CD14-positive monocyte (primary cell): Measurements from ENCODE around the gene SULT1B1. TPM values are rescaled to one million over a fixed set of nuclear protein-coding genes. Genes with fewer than 3 reads are reported as not detected.

Source experiments
- DNase-seq, 3 donors: peaks; one replicate each; pipeline ENCODE4 v3.0.0-alpha.2; 2011 to 2022
- H2AFZ ChIP-seq: 2 replicates; pipeline ENCODE4 v1.6.0; 2012; ENCODE audit warnings: mild to moderate bottlenecking, low read depth, low read length, inconsistent platforms; ENCODE audit not compliant: insufficient read depth, poor library complexity, severe bottlenecking
- H3K27ac ChIP-seq, 2 donors: 1 replicate in 1 of 2; 2 replicates in 1 of 2; pipeline ENCODE4 v1.5.1; 2012 to 2013; ENCODE audit warnings: low read length in 2 of 2, control low read depth in 1 of 2, inconsistent platforms in 1 of 2, low read depth in 1 of 2, mild to moderate bottlenecking in 1 of 2
- H3K27me3 ChIP-seq, 2 donors: one replicate each; pipeline versions ENCODE4 v1.6.0 to v1.6.1; 2011 to 2013; ENCODE audit warnings: low read length in 2 of 2; ENCODE audit not compliant: control insufficient read depth in 2 of 2, insufficient read depth in 2 of 2
- H3K36me3 ChIP-seq, 2 donors: replicated peaks in 1 of 2; 1 replicate in 1 of 2; 2 replicates in 1 of 2; pipeline versions ENCODE4 v1.5.1 to v1.6.1; 2012 to 2013; ENCODE audit warnings: low read length in 2 of 2, control low read depth in 1 of 2, inconsistent platforms in 1 of 2, mild to moderate bottlenecking in 1 of 2; ENCODE audit not compliant: insufficient read depth in 2 of 2, control insufficient read depth in 1 of 2
- H3K4me1 ChIP-seq, 2 donors: 1 replicate in 1 of 2; 2 replicates in 1 of 2; pipeline versions ENCODE4 v1.5.1 to v1.6.1; 2012 to 2013; ENCODE audit warnings: low read length in 2 of 2, control low read depth in 1 of 2, inconsistent platforms in 1 of 2, mild to moderate bottlenecking in 1 of 2, moderate library complexity in 1 of 2; ENCODE audit not compliant: insufficient read depth in 2 of 2, control insufficient read depth in 1 of 2
- H3K4me2 ChIP-seq: replicated peaks from 2 replicates; pipeline ENCODE3; 2012; ENCODE audit warnings: low read length, moderate library complexity, mild to moderate bottlenecking; ENCODE audit not compliant: poor library complexity, severe bottlenecking; ENCODE audit errors: extremely low read depth
- H3K4me3 ChIP-seq, 3 experiments: fragments of 200-600 bp in 1 of 3; sonication (generic) in 1 of 3; replicated peaks in 1 of 3; 1 replicate in 2 of 3; 2 replicates in 1 of 3; pipeline ENCODE4 v1.5.1; 2011 to 2013; ENCODE audit warnings: low read length in 3 of 3, mild to moderate bottlenecking in 3 of 3, control low read depth in 2 of 3, low read depth in 2 of 3, inconsistent platforms in 1 of 3, moderate library complexity in 1 of 3
- H3K79me2 ChIP-seq: 2 replicates; pipeline ENCODE4 v1.6.0; 2012; ENCODE audit warnings: mild to moderate bottlenecking, control low read depth, inconsistent platforms, low read length, moderate library complexity; ENCODE audit not compliant: insufficient read depth
- H3K9ac ChIP-seq: 2 replicates; pipeline ENCODE4 v1.6.0; 2017; ENCODE audit warnings: low read length, mild to moderate bottlenecking; ENCODE audit not compliant: insufficient read depth, poor library complexity, severe bottlenecking
- H3K9me3 ChIP-seq, 2 donors: replicated peaks in 1 of 2; 1 replicate in 1 of 2; 2 replicates in 1 of 2; pipeline versions ENCODE4 v1.5.1 to v1.6.1; 2012 to 2013; ENCODE audit warnings: low read length in 2 of 2, control low read depth in 1 of 2; ENCODE audit not compliant: control insufficient read depth in 1 of 2, insufficient read depth in 1 of 2
- H4K20me1 ChIP-seq: 2 replicates; pipeline ENCODE4 v1.6.0; 2012; ENCODE audit warnings: mild to moderate bottlenecking, low read length, control low read depth, moderate library complexity; ENCODE audit not compliant: insufficient read depth
- H3K27ac Mint-ChIP-seq, 7 donors: one replicate each; pipeline ENCODE4 v1.8.0; 2020; ENCODE audit warnings: mild to moderate bottlenecking in 7 of 7, mixed read lengths in 7 of 7, moderate library complexity in 6 of 7, inconsistent platforms in 2 of 7
- H3K27me3 Mint-ChIP-seq, 3 donors: one replicate each; pipeline ENCODE4 v1.8.0; 2021 to 2022; ENCODE audit warnings: low read depth in 3 of 3, mild to moderate bottlenecking in 3 of 3, mixed read lengths in 3 of 3, moderate library complexity in 3 of 3, inconsistent platforms in 1 of 3
- H3K36me3 Mint-ChIP-seq, 2 donors: one replicate each; pipeline ENCODE4 v1.8.0; 2020; ENCODE audit warnings: mixed read lengths in 2 of 2, inconsistent platforms in 1 of 2, mild to moderate bottlenecking in 1 of 2
- H3K4me1 Mint-ChIP-seq: one replicate; pipeline ENCODE4 v1.8.0; 2020; ENCODE audit warnings: mild to moderate bottlenecking, mixed read lengths
- H3K4me3 Mint-ChIP-seq, 2 donors: one replicate each; pipeline ENCODE4 v1.8.0; 2020; ENCODE audit warnings: mild to moderate bottlenecking in 2 of 2, mixed read lengths in 2 of 2, moderate library complexity in 1 of 2
- H3K9me3 Mint-ChIP-seq, 7 donors: one replicate each; pipeline ENCODE4 v1.8.0; 2020 to 2022; ENCODE audit warnings: mixed read lengths in 7 of 7, mild to moderate bottlenecking in 6 of 7, moderate library complexity in 6 of 7, inconsistent platforms in 2 of 7
- CTCF ChIP-seq: fragments of 200-600 bp; IDR thresholded peaks from one replicate; pipeline ENCODE4 v1.8.0; 2022; ENCODE audit warnings: antibody characterized with exemption, mild to moderate bottlenecking
- WGBS: methylation state at CpG from one replicate; pipeline ENCODE4 v1.1.5; 2013; ENCODE audit warnings: missing lambda C conversion rate; ENCODE audit not compliant: insufficient coverage; 5-methylcytosine and 5-hydroxymethylcytosine counted together
- intact Hi-C, 2 donors: fragments of 100-400 bp; cut with micrococcal nuclease; formaldehyde crosslinking; loops; one replicate each; pipeline versions ENCODE4 v1.15.0 to v1.15.1; 2023
- polyA plus RNA-seq, 3 donors: library from polyadenylated mRNA; depleted of rRNA in 1 of 3; unstranded in 2 of 3; stranded (reverse) in 1 of 3; fragments of 300-500 nt in 2 of 3; fragments of >200 nt in 1 of 3; fragmentation: Illumina TruSeq in 2 of 3; gene quantifications; 1 replicate in 2 of 3; 2 replicates in 1 of 3; pipeline ENCODE4 v1.2.3, GENCODE V29; 2012 to 2021

Gene SULT1B1
- polyA plus RNA-seq, 3 donors = 3.4 to 15.6 (median 11.2) TPM

- Histone ChIP-seq H3K27me3 (no peaks in the 10 kb centered on the region), H4K20me1 (no peaks in the 10 kb centered on the region), H3K36me3 (no peaks in the 10 kb centered on the region), H3K4me1 (no peaks in the 10 kb centered on the region), H2AFZ (no peak overlapping the region), H3K9ac (no peak overlapping the region), H3K4me2 (no peak overlapping the region), H3K27ac (no peak overlapping the region), H3K79me2 (no peaks in the 10 kb centered on the region), H3K9me3 (peaks cover 0 to 5% of the 10 kb centered on the region in 2 donors), H3K4me3 (no peak overlapping the region)
- Mint-ChIP-seq H3K27ac (no peak overlapping the region), H3K4me3 (no peak overlapping the region), H3K27me3 (peaks cover 0 to 3% (median 1%) of the 10 kb centered on the region in 3 donors), H3K4me1 (no peaks in the 10 kb centered on the region), H3K36me3 (no peaks in the 10 kb centered on the region), H3K9me3 (peaks cover 0 to 7% (median 4%) of the 10 kb centered on the region in 7 donors)
- 71% methylated on average over 3 of the region's 3 CpGs for WGBS
- TF ChIP-seq CTCF = no peak
- DNase-seq = no peak
- intact Hi-C loops = no loop called here
Observed at GRCh38 chr4:69799337-69799736, 38.9 kb upstream of the SULT1B1 start.

- Histone ChIP-seq H3K9me3 (no peaks in the 10 kb centered on the region), H3K79me2 (no peaks in the 10 kb centered on the region), H4K20me1 (no peaks in the 10 kb centered on the region), H2AFZ (no peak overlapping the region), H3K9ac (no peak overlapping the region), H3K36me3 (no peaks in the 10 kb centered on the region), H3K4me1 (no peaks in the 10 kb centered on the region), H3K27me3 (no peaks in the 10 kb centered on the region), H3K4me3 (no peak overlapping the region), H3K27ac (no peak overlapping the region), H3K4me2 (no peak overlapping the region)
- intact Hi-C loops = no loop called here
- no peak overlapping the region for H3K4me3 Mint-ChIP-seq
- peaks cover 0 to 3% (median 2%) of the 10 kb centered on the region in 3 donors for H3K27me3 Mint-ChIP-seq
- no peak for TF ChIP-seq CTCF
- no peaks in the 10 kb centered on the region for H3K36me3 Mint-ChIP-seq
- no peak overlapping the region for H3K27ac Mint-ChIP-seq
- DNase-seq = no peak
- H3K9me3 Mint-ChIP-seq = peaks cover 0 to 7% (median 4%) of the 10 kb centered on the region in 7 donors
- no peaks in the 10 kb centered on the region for H3K4me1 Mint-ChIP-seq
Observed at GRCh38 chr4:69793732-69794131, 33.3 kb upstream of the SULT1B1 start.
